ENCODE data around the gene INPP1. TPM values are rescaled to one million over a fixed set of nuclear protein-coding genes. Genes with fewer than 3 reads are reported as not detected.

The INPP1 gene
- total and polyA plus RNA-seq, 2 donors from 2014 or later: 15.1 to 27.2 TPM

GRCh38 chr2:190366248-190366753 is 22.9 kb downstream of the INPP1 start:
- FAIRE-seq: no peak
- Histone ChIP-seq H3K36me3 (ENCODE audit: control insufficient read depth in 2 of 3, insufficient read depth in 3 of 3, low read length in 3 of 3) (peaks cover 0 to 10% (median 10%) of the 10 kb centered on the region in 3 donors), H3K4me3 (ENCODE audit: low read length in 3 of 3) (no peak overlapping the region), H3K27ac (ENCODE audit: low read depth in 2 of 2, low read length in 2 of 2) (no peak overlapping the region), H3K9ac (ENCODE audit: low read length in 3 of 3) (no peak overlapping the region), H3K4me1 (ENCODE audit: control insufficient read depth in 2 of 3, insufficient read depth in 2 of 3, low read depth in 1 of 3, low read length in 3 of 3) (no peaks in the 10 kb centered on the region), H3K9me3 (ENCODE audit: control insufficient read depth in 2 of 3, insufficient read depth in 1 of 3, low read length in 3 of 3) (no peaks in the 10 kb centered on the region), H3K27me3 (ENCODE audit: control insufficient read depth, insufficient read depth, low read length) (no peaks in the 10 kb centered on the region)
- no peak for DNase-seq
- intact Hi-C loops (cut with DNase I): no loop called here
- TF ChIP-seq CTCF (IDR thresholded peaks at IDR 0.05; ENCODE audit: borderline replicate concordance, extremely low read depth, insufficient read depth): no peak

- no peak for TF ChIP-seq CTCF (IDR thresholded peaks at IDR 0.05; ENCODE audit: borderline replicate concordance, extremely low read depth, insufficient read depth)
- Histone ChIP-seq H3K36me3 (ENCODE audit: control insufficient read depth in 2 of 3, insufficient read depth in 3 of 3, low read length in 3 of 3) (peaks cover 0 to 11% (median 9%) of the 10 kb centered on the region in 3 donors), H3K9ac (ENCODE audit: low read length in 3 of 3) (no peak overlapping the region), H3K4me3 (ENCODE audit: low read length in 3 of 3) (no peak overlapping the region), H3K9me3 (ENCODE audit: control insufficient read depth in 2 of 3, insufficient read depth in 1 of 3, low read length in 3 of 3) (no peaks in the 10 kb centered on the region), H3K4me1 (ENCODE audit: control insufficient read depth in 2 of 3, insufficient read depth in 2 of 3, low read depth in 1 of 3, low read length in 3 of 3) (no peaks in the 10 kb centered on the region), H3K27ac (ENCODE audit: low read depth in 2 of 2, low read length in 2 of 2) (no peak overlapping the region), H3K27me3 (ENCODE audit: control insufficient read depth, insufficient read depth, low read length) (no peaks in the 10 kb centered on the region)
- FAIRE-seq: no peak
- intact Hi-C loops (cut with DNase I): no loop called here
- no peak for DNase-seq
These were observed 23.7 kb downstream of the INPP1 start for GRCh38 chr2:190367091-190367490.

GRCh38 chr2:190369635-190370034 is 26.2 kb downstream of the INPP1 start:
- H3K27ac ChIP-seq (ENCODE audit: low read depth in 2 of 2, low read length in 2 of 2): no peak overlapping the region
- H3K27me3 ChIP-seq (ENCODE audit: control insufficient read depth, insufficient read depth, low read length): no peaks in the 10 kb centered on the region
- DNase-seq (no peak), FAIRE-seq (no peak)
- intact Hi-C loops (cut with DNase I): no loop called here
- no peak overlapping the region for H3K4me3 ChIP-seq (ENCODE audit: low read length in 3 of 3)
- no peak overlapping the region for H3K9ac ChIP-seq (ENCODE audit: low read length in 3 of 3)
- H3K4me1 ChIP-seq (ENCODE audit: control insufficient read depth in 2 of 3, insufficient read depth in 2 of 3, low read depth in 1 of 3, low read length in 3 of 3): no peaks in the 10 kb centered on the region
- H3K9me3 ChIP-seq (ENCODE audit: control insufficient read depth in 2 of 3, insufficient read depth in 1 of 3, low read length in 3 of 3): no peaks in the 10 kb centered on the region
- TF ChIP-seq CTCF (IDR thresholded peaks at IDR 0.05; ENCODE audit: borderline replicate concordance, extremely low read depth, insufficient read depth): no peak
- peaks cover 0 to 11% (median 3%) of the 10 kb centered on the region in 3 donors for H3K36me3 ChIP-seq (ENCODE audit: control insufficient read depth in 2 of 3, insufficient read depth in 3 of 3, low read length in 3 of 3)

DNA sequence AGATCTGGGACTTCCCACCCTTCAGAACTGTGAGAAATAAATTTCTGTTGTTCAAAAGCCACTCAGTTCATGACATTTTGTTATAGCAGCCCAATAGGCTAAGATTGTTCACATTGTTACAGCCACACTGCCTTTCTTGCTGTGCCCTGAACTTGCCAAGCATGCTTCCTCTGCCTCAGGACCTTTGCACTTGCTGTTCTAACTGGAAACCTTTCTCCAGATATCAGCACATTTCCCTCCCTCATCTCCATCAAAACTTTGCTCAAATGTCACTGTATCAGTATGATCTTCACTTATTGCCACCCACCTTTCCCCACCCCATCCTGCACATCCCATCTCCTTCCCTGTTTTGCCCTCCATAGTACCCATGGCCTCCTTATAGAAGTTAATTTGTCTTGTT is 32.7 kb downstream of the INPP1 start:
- Histone ChIP-seq H3K27ac (ENCODE audit: low read depth in 2 of 2, low read length in 2 of 2) (no peak overlapping the region), H3K36me3 (ENCODE audit: control insufficient read depth in 2 of 3, insufficient read depth in 3 of 3, low read length in 3 of 3) (peaks cover 0 to 3% (median 0%) of the 10 kb centered on the region in 3 donors), H3K9ac (ENCODE audit: low read length in 3 of 3) (no peak overlapping the region), H3K27me3 (ENCODE audit: control insufficient read depth, insufficient read depth, low read length) (no peaks in the 10 kb centered on the region), H3K4me3 (ENCODE audit: low read length in 3 of 3) (no peak overlapping the region), H3K9me3 (ENCODE audit: control insufficient read depth in 2 of 3, insufficient read depth in 1 of 3, low read length in 3 of 3) (no peaks in the 10 kb centered on the region), H3K4me1 (ENCODE audit: control insufficient read depth in 2 of 3, insufficient read depth in 2 of 3, low read depth in 1 of 3, low read length in 3 of 3) (no peaks in the 10 kb centered on the region)
- FAIRE-seq (no peak), DNase-seq (no peak)
- TF ChIP-seq CTCF (IDR thresholded peaks at IDR 0.05; ENCODE audit: borderline replicate concordance, extremely low read depth, insufficient read depth): no peak
- intact Hi-C loops (cut with DNase I): no loop called here
